Mammary epithelial cell (primary cell): ENCODE measurements around the gene PLPPR5.

Experiments used
- EZH2 ChIP-seq: IDR thresholded peaks from 2 replicates; pipeline ENCODE4 v1.6.1; 2012; ENCODE audit warnings: low read length, inconsistent platforms, borderline replicate concordance
- TF ChIP-seq, protein P1 (sequence below), 2 donors: IDR thresholded peaks in 1 of 2; conservative IDR thresholded peaks in 1 of 2; 2 replicates each; pipeline ENCODE4 v1.5.1; 2011 to 2012; ENCODE audit warnings: inconsistent platforms in 2 of 2, low read length in 2 of 2, mild to moderate bottlenecking in 2 of 2, control low read depth in 1 of 2, low read depth in 1 of 2; ENCODE audit not compliant: insufficient read depth in 1 of 2; ENCODE audit errors: extremely low read depth in 1 of 2

DNA sequence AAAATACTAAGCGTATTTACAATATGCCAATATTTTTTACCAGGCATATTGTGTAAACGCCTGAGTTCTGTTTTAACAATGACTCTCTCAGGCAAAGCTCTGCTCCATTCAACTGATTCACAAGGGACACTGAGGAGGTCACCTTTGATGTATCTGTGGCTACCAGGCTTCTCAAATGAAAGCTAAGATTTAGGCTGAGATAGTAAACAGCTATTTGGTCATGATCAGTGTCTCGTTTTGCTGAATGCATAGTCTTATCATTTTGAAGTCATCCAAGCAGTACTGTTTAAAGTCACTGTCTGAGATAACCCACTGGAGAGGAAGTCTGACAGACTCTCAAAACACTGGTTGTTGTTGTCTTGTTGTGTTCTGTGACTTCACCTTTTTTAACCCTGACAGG, 13.7 kb upstream of the PLPPR5 start:
- TF ChIP-seq, protein P1, sequence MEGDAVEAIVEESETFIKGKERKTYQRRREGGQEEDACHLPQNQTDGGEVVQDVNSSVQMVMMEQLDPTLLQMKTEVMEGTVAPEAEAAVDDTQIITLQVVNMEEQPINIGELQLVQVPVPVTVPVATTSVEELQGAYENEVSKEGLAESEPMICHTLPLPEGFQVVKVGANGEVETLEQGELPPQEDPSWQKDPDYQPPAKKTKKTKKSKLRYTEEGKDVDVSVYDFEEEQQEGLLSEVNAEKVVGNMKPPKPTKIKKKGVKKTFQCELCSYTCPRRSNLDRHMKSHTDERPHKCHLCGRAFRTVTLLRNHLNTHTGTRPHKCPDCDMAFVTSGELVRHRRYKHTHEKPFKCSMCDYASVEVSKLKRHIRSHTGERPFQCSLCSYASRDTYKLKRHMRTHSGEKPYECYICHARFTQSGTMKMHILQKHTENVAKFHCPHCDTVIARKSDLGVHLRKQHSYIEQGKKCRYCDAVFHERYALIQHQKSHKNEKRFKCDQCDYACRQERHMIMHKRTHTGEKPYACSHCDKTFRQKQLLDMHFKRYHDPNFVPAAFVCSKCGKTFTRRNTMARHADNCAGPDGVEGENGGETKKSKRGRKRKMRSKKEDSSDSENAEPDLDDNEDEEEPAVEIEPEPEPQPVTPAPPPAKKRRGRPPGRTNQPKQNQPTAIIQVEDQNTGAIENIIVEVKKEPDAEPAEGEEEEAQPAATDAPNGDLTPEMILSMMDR (conservative IDR thresholded peaks at IDR 0.05 in 1 of 2, IDR thresholded peaks at IDR 0.05 in 1 of 2; ENCODE audit: extremely low read depth in 1 of 2, insufficient read depth in 1 of 2, low read depth in 1 of 2, low read length in 2 of 2) = no peak
- no peak for TF ChIP-seq EZH2
